ENCODE measurements around the gene CEP192. TPM values are rescaled to one million over a fixed set of nuclear protein-coding genes. Genes with fewer than 3 reads are reported as not detected.
A peak's percentile ranks its signal among the peaks of the same experiment; 100 is the strongest.

Gene CEP192
- total RNA-seq, 1 donor from 2014 or later, result 17.9 TPM

- peak within 1 kb of the TSS; percentile 75 to 82 for H3K4me3 ChIP-seq
- DNase-seq (ENCODE audit: extremely low spot score in 2 of 2), result peak; percentile 99
- H3K36me3 ChIP-seq, result no peaks in the 10 kb centered on the region
- peaks cover 17% of the 10 kb centered on the region for H3K4me1 ChIP-seq
- peak within 1 kb of the TSS; percentile 92 for H3K27ac ChIP-seq
- intact Hi-C loops (cut with DNase I), result no loop called here
- TF ChIP-seq POLR2A (IDR thresholded peaks at IDR 0.05) (peak in 1 of 2 donors; percentile 36), CTCF (IDR thresholded peaks at IDR 0.05) (no peak), POLR2AphosphoS5 (IDR thresholded peaks at IDR 0.05; ENCODE audit: insufficient read depth in 1 of 2, low read depth in 1 of 2) (peak in 1 of 2 donors; percentile 50)
- no peaks in the 10 kb centered on the region for H3K27me3 ChIP-seq
- H3K9me3 ChIP-seq, result no peaks in the 10 kb centered on the region
Measured at GRCh38 chr18:12947285-12948049, 43.7 kb upstream of the CEP192 start, which contains the start of gene SEH1L. TSS of gene SEH1L (plus strand) at chr18:12948011. CDS start at chr18:12948122, 111 bp downstream.

- Histone ChIP-seq H3K27me3 (no peaks in the 10 kb centered on the region), H3K4me1 (peaks cover 17% of the 10 kb centered on the region), H3K36me3 (no peaks in the 10 kb centered on the region), H3K27ac (peak overlapping the region; percentile 92), H3K4me3 (peak overlapping the region; percentile 75 to 82), H3K9me3 (no peaks in the 10 kb centered on the region)
- peak in 1 of 2 donors; percentile 95 for DNase-seq (ENCODE audit: extremely low spot score in 2 of 2)
- TF ChIP-seq CTCF (IDR thresholded peaks at IDR 0.05) (no peak), POLR2A (IDR thresholded peaks at IDR 0.05) (peak in 1 of 2 donors; percentile 70), POLR2AphosphoS5 (IDR thresholded peaks at IDR 0.05; ENCODE audit: insufficient read depth in 1 of 2, low read depth in 1 of 2) (peak; percentile 50 to 90)
- intact Hi-C loops (cut with DNase I), result no loop called here
Measured at GRCh38 chr18:12948050-12948804, 42.9 kb upstream of the CEP192 start.

DNA sequence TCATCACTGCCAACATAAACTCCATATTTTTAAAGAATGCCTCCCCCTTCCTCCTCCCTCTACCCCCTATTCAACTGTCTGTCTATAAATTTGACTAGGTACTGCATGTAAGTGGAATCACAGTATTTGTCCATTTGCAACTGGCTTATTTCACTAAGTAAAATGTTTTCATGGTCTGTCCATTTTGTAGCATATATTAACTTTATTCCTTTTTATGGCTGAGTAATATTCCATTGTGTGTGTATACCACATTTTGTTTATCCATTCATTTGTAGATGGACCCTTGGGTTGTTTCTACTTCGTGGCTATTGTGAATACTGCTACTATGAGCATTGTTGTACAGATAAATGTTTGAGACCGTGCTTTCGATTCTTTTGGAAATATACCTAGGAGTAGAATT is 32.7 kb upstream of the CEP192 start:
- Histone ChIP-seq H3K27ac (no peak overlapping the region), H3K4me3 (no peak overlapping the region), H3K9me3 (no peaks in the 10 kb centered on the region), H3K27me3 (no peaks in the 10 kb centered on the region), H3K4me1 (peaks cover 12% of the 10 kb centered on the region), H3K36me3 (peaks cover 0 to 30% of the 10 kb centered on the region in 2 donors)
- TF ChIP-seq POLR2AphosphoS5 (IDR thresholded peaks at IDR 0.05; ENCODE audit: insufficient read depth in 1 of 2, low read depth in 1 of 2) (no peak), CTCF (IDR thresholded peaks at IDR 0.05) (no peak), POLR2A (IDR thresholded peaks at IDR 0.05) (no peak)
- no peak for DNase-seq (ENCODE audit: extremely low spot score in 2 of 2)
- intact Hi-C loops (cut with DNase I), result loop anchor here (1.0 kb wide), 1 partner anchor 26 kb away; no protein-coding TSS in a partner anchor

DNA sequence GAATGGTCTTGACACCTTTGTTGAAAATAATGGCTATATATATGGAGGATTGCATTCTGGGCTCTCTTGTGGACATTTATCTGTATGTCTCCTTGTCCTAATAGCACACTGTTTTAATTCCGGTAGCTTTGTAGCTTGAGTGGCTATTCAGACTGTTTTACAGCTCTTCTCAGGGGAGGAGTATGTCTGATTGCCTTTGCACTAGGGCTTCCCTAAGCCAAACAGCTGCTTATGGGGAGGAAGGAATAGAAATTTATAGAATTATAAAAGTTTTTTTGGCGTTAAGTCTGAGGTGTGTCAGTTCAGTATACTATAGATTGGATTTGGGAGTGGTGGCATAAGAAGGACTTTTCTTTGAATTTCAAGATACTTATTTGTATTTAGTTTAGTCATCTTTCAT is 30.8 kb upstream of the CEP192 start:
- H3K27me3 ChIP-seq, result no peaks in the 10 kb centered on the region
- H3K9me3 ChIP-seq, result no peaks in the 10 kb centered on the region
- peaks cover 0 to 35% of the 10 kb centered on the region in 2 donors for H3K36me3 ChIP-seq
- peaks cover 12% of the 10 kb centered on the region for H3K4me1 ChIP-seq
- no peak overlapping the region for H3K4me3 ChIP-seq
- no peak for DNase-seq (ENCODE audit: extremely low spot score in 2 of 2)
- no peak overlapping the region for H3K27ac ChIP-seq
- intact Hi-C loops (cut with DNase I), result no loop called here
- TF ChIP-seq POLR2A (IDR thresholded peaks at IDR 0.05), result no peak
- TF ChIP-seq CTCF (IDR thresholded peaks at IDR 0.05), result no peak
- no peak for TF ChIP-seq POLR2AphosphoS5 (IDR thresholded peaks at IDR 0.05; ENCODE audit: insufficient read depth in 1 of 2, low read depth in 1 of 2)

All from vagina (tissue), 2 donors.